Mammary microvascular endothelial cell (primary cell): ENCODE measurements around the gene AKAP6. TPM values are rescaled to one million over a fixed set of nuclear protein-coding genes. Genes with fewer than 3 reads are reported as not detected.

ENCODE experiments used
- total RNA-seq: library from RNA; depleted of rRNA; stranded (reverse); fragments of >200 nt; gene quantifications from 2 replicates; pipeline ENCODE4 v1.2.3, GENCODE V29; 2015

Gene AKAP6, protein sequence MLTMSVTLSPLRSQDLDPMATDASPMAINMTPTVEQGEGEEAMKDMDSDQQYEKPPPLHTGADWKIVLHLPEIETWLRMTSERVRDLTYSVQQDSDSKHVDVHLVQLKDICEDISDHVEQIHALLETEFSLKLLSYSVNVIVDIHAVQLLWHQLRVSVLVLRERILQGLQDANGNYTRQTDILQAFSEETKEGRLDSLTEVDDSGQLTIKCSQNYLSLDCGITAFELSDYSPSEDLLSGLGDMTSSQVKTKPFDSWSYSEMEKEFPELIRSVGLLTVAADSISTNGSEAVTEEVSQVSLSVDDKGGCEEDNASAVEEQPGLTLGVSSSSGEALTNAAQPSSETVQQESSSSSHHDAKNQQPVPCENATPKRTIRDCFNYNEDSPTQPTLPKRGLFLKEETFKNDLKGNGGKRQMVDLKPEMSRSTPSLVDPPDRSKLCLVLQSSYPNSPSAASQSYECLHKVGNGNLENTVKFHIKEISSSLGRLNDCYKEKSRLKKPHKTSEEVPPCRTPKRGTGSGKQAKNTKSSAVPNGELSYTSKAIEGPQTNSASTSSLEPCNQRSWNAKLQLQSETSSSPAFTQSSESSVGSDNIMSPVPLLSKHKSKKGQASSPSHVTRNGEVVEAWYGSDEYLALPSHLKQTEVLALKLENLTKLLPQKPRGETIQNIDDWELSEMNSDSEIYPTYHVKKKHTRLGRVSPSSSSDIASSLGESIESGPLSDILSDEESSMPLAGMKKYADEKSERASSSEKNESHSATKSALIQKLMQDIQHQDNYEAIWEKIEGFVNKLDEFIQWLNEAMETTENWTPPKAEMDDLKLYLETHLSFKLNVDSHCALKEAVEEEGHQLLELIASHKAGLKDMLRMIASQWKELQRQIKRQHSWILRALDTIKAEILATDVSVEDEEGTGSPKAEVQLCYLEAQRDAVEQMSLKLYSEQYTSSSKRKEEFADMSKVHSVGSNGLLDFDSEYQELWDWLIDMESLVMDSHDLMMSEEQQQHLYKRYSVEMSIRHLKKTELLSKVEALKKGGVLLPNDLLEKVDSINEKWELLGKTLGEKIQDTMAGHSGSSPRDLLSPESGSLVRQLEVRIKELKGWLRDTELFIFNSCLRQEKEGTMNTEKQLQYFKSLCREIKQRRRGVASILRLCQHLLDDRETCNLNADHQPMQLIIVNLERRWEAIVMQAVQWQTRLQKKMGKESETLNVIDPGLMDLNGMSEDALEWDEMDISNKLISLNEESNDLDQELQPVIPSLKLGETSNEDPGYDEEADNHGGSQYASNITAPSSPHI (N-terminal part only)
- 0.10 and 0.13 TPM in 2 replicates for total RNA-seq

DNA sequence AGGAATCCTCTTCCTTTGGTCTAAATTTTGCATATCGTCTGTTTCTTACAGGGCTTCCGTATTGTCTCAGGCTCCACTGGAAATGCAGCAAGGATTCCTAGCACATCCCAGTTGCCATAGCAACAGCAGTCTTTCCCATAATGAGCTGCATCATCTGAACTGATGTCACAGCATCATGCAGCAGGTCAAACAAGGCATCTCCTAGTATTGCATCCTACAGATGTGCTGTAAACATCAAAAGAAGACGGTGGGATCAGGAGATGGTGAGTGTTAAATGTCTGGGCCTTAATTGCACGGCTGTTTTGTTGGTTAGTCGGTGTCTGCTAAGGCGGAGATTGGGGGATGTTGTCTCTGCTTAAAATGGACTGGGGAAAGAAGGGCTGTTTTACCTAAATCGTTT lies at the start of gene AKAP6:
AKAP6 (plus strand) TSS at position 153 of the 400 bp plus-strand sequence. CDS start 104,196 bp downstream, outside the sequence.

Other genes with a start within 250 kb of the AKAP6 start
- gene RNU6-7, start 127.3 kb upstream of the AKAP6 start, total RNA-seq, result not detected in 2 replicates
- not detected in 2 replicates for gene RNU6-8, start 126.0 kb upstream of the AKAP6 start, total RNA-seq